Trophoblast cell (in vitro differentiated cells and primary cell): ENCODE measurements around the gene EYS.

ENCODE experiments used
- DNase-seq, 2 donors: peaks; one replicate each; pipeline ENCODE4 v3.0.0-alpha.2; 2016
- H2AFZ ChIP-seq: 2 replicates; pipeline ENCODE4 v1.6.1; 2013; ENCODE audit warnings: low read length, moderate library complexity, mild to moderate bottlenecking; ENCODE audit not compliant: insufficient read depth, poor library complexity
- H2AK5ac ChIP-seq: 2 replicates; pipeline ENCODE4 v1.6.1; 2013; ENCODE audit warnings: mild to moderate bottlenecking, low read length
- H2BK120ac ChIP-seq: 2 replicates; pipeline ENCODE4 v1.6.1; 2013; ENCODE audit warnings: low read length, mild to moderate bottlenecking, moderate library complexity; ENCODE audit not compliant: insufficient read depth, poor library complexity
- H2BK12ac ChIP-seq: 2 replicates; pipeline ENCODE4 v1.6.1; 2013; ENCODE audit warnings: mild to moderate bottlenecking, low read length, moderate library complexity
- H2BK5ac ChIP-seq: 2 replicates; pipeline ENCODE4 v1.6.1; 2013; ENCODE audit warnings: low read length, low read depth, moderate library complexity, mild to moderate bottlenecking; ENCODE audit not compliant: poor library complexity
- H3K14ac ChIP-seq: 2 replicates; pipeline ENCODE4 v1.6.1; 2013; ENCODE audit warnings: mild to moderate bottlenecking, low read length
- H3K18ac ChIP-seq: 2 replicates; pipeline ENCODE4 v1.6.1; 2013; ENCODE audit warnings: mild to moderate bottlenecking, low read length
- H3K23ac ChIP-seq: 2 replicates; pipeline ENCODE4 v1.6.1; 2013; ENCODE audit warnings: low read length
- H3K27ac ChIP-seq: 2 replicates; pipeline ENCODE4 v1.5.1; 2013; ENCODE audit warnings: low read depth, mild to moderate bottlenecking, inconsistent platforms, low read length, moderate library complexity
- H3K27me3 ChIP-seq: 2 replicates; pipeline ENCODE4 v1.6.1; 2013; ENCODE audit warnings: inconsistent platforms, mild to moderate bottlenecking, low read length, moderate library complexity; ENCODE audit not compliant: insufficient read depth
- H3K36me3 ChIP-seq, 2 experiments: 1 replicate in 1 of 2; 2 replicates in 1 of 2; pipeline ENCODE4 v1.6.1; 2013; ENCODE audit warnings: low read length in 2 of 2, mild to moderate bottlenecking in 2 of 2, moderate library complexity in 1 of 2; ENCODE audit not compliant: insufficient read depth in 2 of 2, control insufficient read depth in 1 of 2
- H3K4ac ChIP-seq: 2 replicates; pipeline ENCODE4 v1.6.1; 2013; ENCODE audit warnings: low read depth, mild to moderate bottlenecking, low read length, moderate library complexity
- H3K4me1 ChIP-seq, 2 experiments: 1 replicate in 1 of 2; 2 replicates in 1 of 2; pipeline ENCODE4 v1.6.1; 2013; ENCODE audit warnings: low read length in 2 of 2, mild to moderate bottlenecking in 2 of 2, moderate library complexity in 1 of 2; ENCODE audit not compliant: insufficient read depth in 2 of 2, control insufficient read depth in 1 of 2
- H3K4me2 ChIP-seq: 2 replicates; pipeline ENCODE4 v1.6.1; 2013; ENCODE audit warnings: inconsistent platforms, mild to moderate bottlenecking, low read length, moderate library complexity
- H3K4me3 ChIP-seq: 2 replicates; pipeline ENCODE4 v1.5.1; 2013; ENCODE audit warnings: mild to moderate bottlenecking, low read depth, low read length, inconsistent platforms
- H3K79me1 ChIP-seq: one replicate; pipeline ENCODE4 v1.6.1; 2013; ENCODE audit warnings: low read length
- H3K79me2 ChIP-seq: 2 replicates; pipeline ENCODE4 v1.6.1; 2013; ENCODE audit warnings: low read length, mild to moderate bottlenecking; ENCODE audit not compliant: control insufficient read depth, insufficient read depth, poor library complexity
- H3K9ac ChIP-seq: 2 replicates; pipeline ENCODE4 v1.6.1; 2013; ENCODE audit warnings: mild to moderate bottlenecking, low read length
- H3K9me3 ChIP-seq: 2 replicates; pipeline ENCODE4 v1.6.1; 2013; ENCODE audit warnings: low read depth, mild to moderate bottlenecking, control low read depth, inconsistent platforms, low read length; ENCODE audit not compliant: insufficient read depth
- H4K12ac ChIP-seq: 2 replicates; pipeline ENCODE4 v1.6.1; 2013; ENCODE audit warnings: low read depth, mild to moderate bottlenecking, low read length, moderate library complexity
- H4K8ac ChIP-seq: 2 replicates; pipeline ENCODE4 v1.6.1; 2013; ENCODE audit warnings: low read depth, mild to moderate bottlenecking, low read length, moderate library complexity
- H4K91ac ChIP-seq: one replicate; pipeline ENCODE4 v1.6.1; 2013; ENCODE audit warnings: low read depth, mild to moderate bottlenecking, low read length, moderate library complexity
- WGBS: extraction: QIAGEN DNeasy Blood & Tissue Kit; methylation state at CpG from one replicate; pipeline ENCODE4 v1.1.7; 2013; ENCODE audit warnings: missing lambda C conversion rate; ENCODE audit not compliant: insufficient read length, insufficient coverage; ENCODE audit errors: extremely low coverage; 5-methylcytosine and 5-hydroxymethylcytosine counted together

Gene EYS

DNA sequence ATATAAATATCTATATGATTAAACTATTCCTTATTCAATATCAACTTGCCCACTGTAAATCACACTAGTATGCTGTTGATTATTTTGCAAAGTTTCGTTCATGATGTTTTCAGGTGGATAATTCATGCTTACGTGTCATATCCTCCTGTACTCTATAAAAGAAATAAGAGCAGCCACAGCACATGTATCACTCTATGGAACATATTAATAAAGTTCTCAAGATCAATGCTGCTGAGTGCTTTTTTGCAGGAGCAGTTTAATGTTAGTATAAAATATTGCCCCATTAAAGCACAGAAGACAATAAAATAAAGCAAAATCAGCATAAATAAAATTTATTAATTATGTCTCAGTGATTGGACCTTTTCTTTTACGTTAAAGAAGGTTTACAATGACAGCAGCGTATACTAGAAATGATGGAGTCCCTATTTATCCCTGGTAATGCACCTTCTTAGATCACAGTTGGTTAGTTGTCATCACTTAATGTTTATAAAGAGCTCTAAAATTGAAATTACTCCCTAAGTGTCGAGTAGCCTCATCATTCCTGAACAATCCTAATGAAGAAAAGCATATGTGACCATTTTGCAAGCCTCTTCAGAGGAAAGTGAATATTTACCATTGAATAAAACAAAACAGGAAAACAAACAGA lies 517.7 kb downstream of the EYS start:
- Histone ChIP-seq H3K27me3 (no peaks in the 10 kb centered on the region), H3K9ac (no peak overlapping the region), H4K91ac (no peak overlapping the region), H3K4ac (no peak overlapping the region), H3K4me2 (no peak overlapping the region), H4K12ac (no peak overlapping the region), H2AK5ac (no peak overlapping the region), H3K79me2 (no peaks in the 10 kb centered on the region), H3K36me3 (no peaks in the 10 kb centered on the region), H2BK12ac (no peak overlapping the region), H2BK120ac (no peak overlapping the region), H4K8ac (no peak overlapping the region), H3K14ac (no peak overlapping the region), H3K4me3 (no peak overlapping the region), H3K18ac (no peak overlapping the region), H3K4me1 (no peaks in the 10 kb centered on the region), H3K79me1 (no peaks in the 10 kb centered on the region), H2BK5ac (no peak overlapping the region), H3K23ac (no peak overlapping the region), H3K9me3 (no peaks in the 10 kb centered on the region), H3K27ac (no peak overlapping the region), H2AFZ (no peak overlapping the region)
- no CpG with 5 or more reads among the region's 5 CpGs for WGBS
- no peak for DNase-seq

GRCh38 chr6:65186826-65187225 lies 520.2 kb downstream of the EYS start:
- Histone ChIP-seq H3K18ac (no peak overlapping the region), H3K4me1 (no peaks in the 10 kb centered on the region), H3K36me3 (no peaks in the 10 kb centered on the region), H3K4ac (no peak overlapping the region), H3K14ac (no peak overlapping the region), H3K4me2 (no peak overlapping the region), H3K23ac (no peak overlapping the region), H4K12ac (no peak overlapping the region), H3K9me3 (no peaks in the 10 kb centered on the region), H4K8ac (no peak overlapping the region), H3K4me3 (no peak overlapping the region), H4K91ac (no peak overlapping the region), H2BK120ac (no peak overlapping the region), H3K79me1 (no peaks in the 10 kb centered on the region), H2BK12ac (no peak overlapping the region), H3K79me2 (no peaks in the 10 kb centered on the region), H2BK5ac (no peak overlapping the region), H2AK5ac (no peak overlapping the region), H3K27ac (no peak overlapping the region), H3K9ac (no peak overlapping the region), H2AFZ (no peak overlapping the region), H3K27me3 (no peaks in the 10 kb centered on the region)
- no peak for DNase-seq
- no CpG with 5 or more reads among the region's 1 CpG for WGBS

- Histone ChIP-seq H2BK5ac (no peak overlapping the region), H3K9me3 (no peaks in the 10 kb centered on the region), H2AFZ (no peak overlapping the region), H4K91ac (no peak overlapping the region), H2AK5ac (no peak overlapping the region), H3K4ac (no peak overlapping the region), H3K27me3 (no peaks in the 10 kb centered on the region), H2BK12ac (no peak overlapping the region), H3K4me3 (no peak overlapping the region), H3K79me2 (no peaks in the 10 kb centered on the region), H3K14ac (no peak overlapping the region), H3K23ac (no peak overlapping the region), H3K4me2 (no peak overlapping the region), H3K79me1 (no peaks in the 10 kb centered on the region), H3K36me3 (no peaks in the 10 kb centered on the region), H4K12ac (no peak overlapping the region), H3K9ac (no peak overlapping the region), H3K27ac (no peak overlapping the region), H4K8ac (no peak overlapping the region), H3K4me1 (no peaks in the 10 kb centered on the region), H2BK120ac (no peak overlapping the region), H3K18ac (no peak overlapping the region)
- no CpG with 5 or more reads among the region's 2 CpGs for WGBS
- DNase-seq, result no peak
These were observed 524.3 kb downstream of the EYS start for GRCh38 chr6:65182681-65183080.

- no peaks in the 10 kb centered on the region for H3K79me1 ChIP-seq
- no peak overlapping the region for H2AFZ ChIP-seq
- no peak overlapping the region for H3K9ac ChIP-seq
- H4K12ac ChIP-seq, result no peak overlapping the region
- H3K18ac ChIP-seq, result no peak overlapping the region
- H3K4me3 ChIP-seq, result no peak overlapping the region
- no peak overlapping the region for H3K14ac ChIP-seq
- no peak overlapping the region for H2AK5ac ChIP-seq
- H3K4me2 ChIP-seq, result no peak overlapping the region
- H4K91ac ChIP-seq, result no peak overlapping the region
- no peak for DNase-seq
- no peaks in the 10 kb centered on the region for H3K4me1 ChIP-seq
- H3K27me3 ChIP-seq, result no peaks in the 10 kb centered on the region
- H3K9me3 ChIP-seq, result no peaks in the 10 kb centered on the region
- H3K23ac ChIP-seq, result no peak overlapping the region
- H2BK12ac ChIP-seq, result no peak overlapping the region
- H2BK120ac ChIP-seq, result no peak overlapping the region
- WGBS, result no CpG with 5 or more reads among the region's 2 CpGs
- no peaks in the 10 kb centered on the region for H3K36me3 ChIP-seq
- H3K4ac ChIP-seq, result no peak overlapping the region
- no peak overlapping the region for H3K27ac ChIP-seq
- H4K8ac ChIP-seq, result no peak overlapping the region
- no peak overlapping the region for H2BK5ac ChIP-seq
- no peaks in the 10 kb centered on the region for H3K79me2 ChIP-seq
These were observed 536.8 kb downstream of the EYS start for GRCh38 chr6:65170273-65170672.
